Liver (tissue), 9 donors: ENCODE data around the gene BST1. TPM values are rescaled to one million over a fixed set of nuclear protein-coding genes. Genes with fewer than 3 reads are reported as not detected.

Experiments used
- DNase-seq: peaks from one replicate; pipeline ENCODE4 v3.0.0-alpha.2; 2017; ENCODE audit warnings: low spot score
- H3K27ac ChIP-seq, 2 donors: one replicate each; pipeline ENCODE4 v1.7.0; 2013; ENCODE audit warnings: inconsistent platforms in 2 of 2, low read length in 2 of 2, control low read depth in 1 of 2, low read depth in 1 of 2, mild to moderate bottlenecking in 1 of 2
- H3K27me3 ChIP-seq, 4 donors: one replicate each; pipeline versions ENCODE4 v1.6.1 to v1.7.0; 2013; ENCODE audit warnings: low read length in 3 of 4, inconsistent platforms in 1 of 4, mild to moderate bottlenecking in 1 of 4, moderate library complexity in 1 of 4; ENCODE audit not compliant: control insufficient read depth in 4 of 4, insufficient read depth in 4 of 4
- H3K36me3 ChIP-seq, 4 donors: one replicate each; pipeline versions ENCODE4 v1.6.1 to v1.7.0; 2013; ENCODE audit warnings: low read length in 3 of 4, mild to moderate bottlenecking in 3 of 4, low read depth in 1 of 4, moderate library complexity in 1 of 4; ENCODE audit not compliant: control insufficient read depth in 4 of 4, insufficient read depth in 3 of 4
- H3K4me1 ChIP-seq, 4 donors: one replicate each; pipeline versions ENCODE4 v1.6.1 to v1.7.0; 2013; ENCODE audit warnings: low read length in 3 of 4, mild to moderate bottlenecking in 3 of 4, moderate library complexity in 1 of 4; ENCODE audit not compliant: control insufficient read depth in 4 of 4, insufficient read depth in 4 of 4
- H3K4me3 ChIP-seq, 3 donors: one replicate each; pipeline versions ENCODE4 v1.6.1 to v1.7.0; 2013; ENCODE audit warnings: low read length in 3 of 3, control low read depth in 1 of 3, low read depth in 1 of 3, mild to moderate bottlenecking in 1 of 3
- H3K9ac ChIP-seq, 2 donors: one replicate each; pipeline ENCODE4 v1.7.0; 2013; ENCODE audit warnings: low read length in 2 of 2, mild to moderate bottlenecking in 2 of 2, moderate library complexity in 2 of 2, control low read depth in 1 of 2, low read depth in 1 of 2
- H3K9me3 ChIP-seq, 4 donors: one replicate each; pipeline versions ENCODE4 v1.6.1 to v1.7.0; 2013; ENCODE audit warnings: low read length in 3 of 4; ENCODE audit not compliant: control insufficient read depth in 4 of 4
- CTCF ChIP-seq: fragments of 150-350 bp; IDR thresholded peaks from 2 replicates; pipeline ENCODE4 v1.5.1; 2017; ENCODE audit warnings: improper control_type of control experiment, low read depth, low read length; ENCODE audit not compliant: missing input control
- EGR1 ChIP-seq, 2 donors: IDR thresholded peaks; 2 replicates each; pipeline ENCODE4 v1.6.1; 2016 to 2018; ENCODE audit warnings: antibody characterized with exemption in 2 of 2, low read depth in 2 of 2
- FOXA1 ChIP-seq: IDR thresholded peaks from 2 replicates; pipeline ENCODE4 v1.6.1; 2016; ENCODE audit warnings: antibody characterized with exemption
- FOXA2 ChIP-seq: IDR thresholded peaks from 2 replicates; pipeline ENCODE4 v1.6.1; 2016; ENCODE audit warnings: antibody characterized with exemption
- GABPA ChIP-seq, 2 donors: IDR thresholded peaks in 1 of 2; conservative IDR thresholded peaks in 1 of 2; 2 replicates each; pipeline ENCODE4 v1.6.1; 2016; ENCODE audit warnings: antibody characterized with exemption in 2 of 2, mild to moderate bottlenecking in 1 of 2, moderate library complexity in 1 of 2
- HNF4A ChIP-seq, 2 donors: conservative IDR thresholded peaks; 2 replicates each; pipeline ENCODE4 v1.6.1; 2016; ENCODE audit warnings: antibody characterized with exemption in 2 of 2, mild to moderate bottlenecking in 2 of 2
- HNF4G ChIP-seq: IDR thresholded peaks from 2 replicates; pipeline ENCODE4 v1.6.1; 2016; ENCODE audit warnings: antibody characterized with exemption
- JUND ChIP-seq, 2 donors: IDR thresholded peaks; 2 replicates each; pipeline ENCODE4 v1.6.1; 2016; ENCODE audit warnings: antibody characterized with exemption in 2 of 2
- MAX ChIP-seq: IDR thresholded peaks from 2 replicates; pipeline ENCODE4 v1.6.1; 2016; ENCODE audit warnings: antibody characterized with exemption
- NR2F2 ChIP-seq: IDR thresholded peaks from 2 replicates; pipeline ENCODE4 v1.6.1; 2016; ENCODE audit warnings: antibody characterized with exemption
- RAD21 ChIP-seq, 2 donors: IDR thresholded peaks; 2 replicates each; pipeline ENCODE4 v1.6.1; 2016; ENCODE audit warnings: antibody characterized with exemption in 2 of 2, mild to moderate bottlenecking in 2 of 2
- RXRA ChIP-seq, 2 donors: IDR thresholded peaks; 2 replicates each; pipeline ENCODE4 v1.6.1; 2017 to 2018; ENCODE audit warnings: antibody characterized with exemption in 2 of 2, mild to moderate bottlenecking in 1 of 2
- SP1 ChIP-seq: IDR thresholded peaks from 2 replicates; pipeline ENCODE4 v1.6.1; 2018; ENCODE audit warnings: antibody characterized with exemption, mild to moderate bottlenecking
- TAF1 ChIP-seq: conservative IDR thresholded peaks from 2 replicates; pipeline ENCODE4 v1.6.1; 2016; ENCODE audit warnings: antibody characterized with exemption, mild to moderate bottlenecking
- YY1 ChIP-seq: IDR thresholded peaks from 2 replicates; pipeline ENCODE4 v1.6.1; 2016; ENCODE audit warnings: antibody characterized with exemption, mild to moderate bottlenecking
- WGBS: extraction: QIAGEN DNeasy Blood & Tissue Kit; methylation state at CpG from one replicate; pipeline ENCODE4 v1.1.7; 2013; 5-methylcytosine and 5-hydroxymethylcytosine counted together
- polyA plus RNA-seq, 2 donors: library from polyadenylated mRNA; stranded (reverse) in 1 of 2; unstranded in 1 of 2; fragments of 200-250 nt in 1 of 2; fragments of >200 nt in 1 of 2; fragmentation: Nextera tagmentation in 1 of 2; extraction: Ambion mirVana in 1 of 2; gene quantifications; one replicate each; pipeline versions ENCODE4 v1.2.1 to v1.2.3, GENCODE V29; 2013 to 2015
- total RNA-seq, 2 donors: library from RNA; depleted of rRNA; stranded (reverse); fragments of >200 nt; gene quantifications; one replicate each; pipeline ENCODE4 v1.2.3, GENCODE V29; 2014
- TF ChIP-seq, protein P1 (sequence below): IDR thresholded peaks from 2 replicates; pipeline ENCODE4 v1.6.1; 2016; ENCODE audit warnings: antibody characterized with exemption, mild to moderate bottlenecking
- TF ChIP-seq, protein P2 (sequence below): IDR thresholded peaks from 2 replicates; pipeline ENCODE4 v1.6.1; 2016; ENCODE audit warnings: antibody characterized with exemption
- TF ChIP-seq, protein P3 (sequence below): IDR thresholded peaks from 2 replicates; pipeline ENCODE4 v1.6.1; 2016; ENCODE audit warnings: antibody characterized with exemption
- donor health status: healthy.
- donor health status: healthy.
- donor health status: healthy.
- donor health status: healthy.
- donor health status: healthy.

BST1 gene
- total and polyA plus RNA-seq, 4 donors = 3.7 to 13.2 (median 9.9) TPM

DNA sequence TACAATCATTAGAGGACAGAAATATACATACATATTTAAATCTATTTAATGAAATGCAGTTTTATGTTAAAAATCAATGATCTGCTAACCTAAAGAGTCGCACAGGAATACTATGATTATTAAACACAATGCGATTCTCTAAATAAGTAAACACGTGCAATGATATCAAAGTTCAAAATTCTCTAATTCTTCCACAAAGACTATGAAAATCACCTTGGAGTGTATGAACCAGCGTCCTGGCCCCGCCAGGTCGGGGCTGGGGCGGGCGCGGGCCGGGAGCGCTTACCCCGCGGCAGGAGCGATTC, 21.8 kb upstream of the BST1 start:
- H3K4me3 ChIP-seq = peak overlapping the region; percentile 50 to 88 (median 86)
- H3K27me3 ChIP-seq = no peaks in the 10 kb centered on the region
- H3K9me3 ChIP-seq = no peaks in the 10 kb centered on the region
- DNase-seq = no peak
- peaks cover 4 to 16% (median 15%) of the 10 kb centered on the region in 4 donors for H3K4me1 ChIP-seq
- TF ChIP-seq RAD21 (IDR thresholded peaks at IDR 0.05) (no peak), HNF4G (no peak)
- peaks cover 0 to 5% (median 2%) of the 10 kb centered on the region in 4 donors for H3K36me3 ChIP-seq
- H3K27ac ChIP-seq = peak overlapping the region in 1 of 2 donors; percentile 96
- H3K9ac ChIP-seq = peak overlapping the region in 1 of 2 donors; percentile 48
- WGBS = under 1% methylated on average over 14 of the region's 14 CpGs

DNA sequence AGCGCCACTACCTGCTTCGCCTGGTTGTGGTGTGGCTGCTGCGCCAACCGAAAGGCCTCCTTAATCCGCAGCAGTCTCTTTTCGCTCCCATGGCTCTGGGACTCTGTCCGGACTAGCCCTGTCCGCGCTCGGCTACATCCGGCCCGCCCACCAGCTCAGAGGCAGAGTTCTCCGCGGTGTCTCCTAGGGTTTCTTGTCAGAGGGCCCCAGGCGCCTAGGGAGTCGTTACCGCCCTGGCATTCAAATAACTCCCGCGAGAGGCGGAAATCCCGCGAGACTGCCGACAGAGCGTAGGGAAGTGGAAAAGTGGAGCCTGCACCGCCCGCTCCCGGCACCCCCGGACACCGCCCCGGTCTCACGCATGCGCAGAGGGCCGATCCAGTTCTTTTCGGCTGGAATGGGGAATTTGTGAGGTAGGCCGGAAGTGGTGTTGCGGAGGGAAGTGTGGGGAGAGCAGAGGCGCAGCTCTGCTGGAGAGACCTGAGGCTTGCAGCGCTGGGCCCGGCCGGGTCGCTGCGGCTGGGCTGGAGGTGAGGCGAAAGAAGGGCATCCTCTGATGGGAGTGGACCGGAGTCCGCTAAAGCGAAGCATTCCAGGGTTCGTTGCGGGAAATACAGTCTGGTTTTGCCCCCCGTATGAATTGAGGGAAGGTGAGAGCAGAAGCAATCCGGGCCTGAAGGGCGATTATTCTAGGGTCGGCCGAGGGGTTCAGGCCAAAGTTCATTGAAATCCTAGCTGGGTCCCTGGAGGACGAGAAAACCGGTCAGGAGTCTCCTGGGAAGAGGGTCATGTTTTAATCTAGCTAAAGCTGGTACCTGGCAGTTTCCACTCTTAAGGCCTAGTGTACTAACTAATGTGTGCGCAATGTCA, 21.3 kb upstream of the BST1 start, which contains the start of gene FAM200B:
TSS of gene FAM200B (plus strand) at position 456 of the 870 bp plus-strand sequence. CDS start 5,151 bp downstream, outside the sequence.
- WGBS = under 1% methylated on average over 56 of the region's 56 CpGs
- peak; percentile 8 for TF ChIP-seq NR2F2
- no peak for TF ChIP-seq JUND (IDR thresholded peaks at IDR 0.05)
- TF ChIP-seq CTCF = peak; percentile 30
- peak; percentile 73 to 88 for TF ChIP-seq GABPA (IDR thresholded peaks at IDR 0.05 in 1 of 2, conservative IDR thresholded peaks at IDR 0.05 in 1 of 2)
- no peak for TF ChIP-seq FOXA2
- TF ChIP-seq RAD21 (IDR thresholded peaks at IDR 0.05) = peak; percentile 53 to 69
- TF ChIP-seq, protein P1, sequence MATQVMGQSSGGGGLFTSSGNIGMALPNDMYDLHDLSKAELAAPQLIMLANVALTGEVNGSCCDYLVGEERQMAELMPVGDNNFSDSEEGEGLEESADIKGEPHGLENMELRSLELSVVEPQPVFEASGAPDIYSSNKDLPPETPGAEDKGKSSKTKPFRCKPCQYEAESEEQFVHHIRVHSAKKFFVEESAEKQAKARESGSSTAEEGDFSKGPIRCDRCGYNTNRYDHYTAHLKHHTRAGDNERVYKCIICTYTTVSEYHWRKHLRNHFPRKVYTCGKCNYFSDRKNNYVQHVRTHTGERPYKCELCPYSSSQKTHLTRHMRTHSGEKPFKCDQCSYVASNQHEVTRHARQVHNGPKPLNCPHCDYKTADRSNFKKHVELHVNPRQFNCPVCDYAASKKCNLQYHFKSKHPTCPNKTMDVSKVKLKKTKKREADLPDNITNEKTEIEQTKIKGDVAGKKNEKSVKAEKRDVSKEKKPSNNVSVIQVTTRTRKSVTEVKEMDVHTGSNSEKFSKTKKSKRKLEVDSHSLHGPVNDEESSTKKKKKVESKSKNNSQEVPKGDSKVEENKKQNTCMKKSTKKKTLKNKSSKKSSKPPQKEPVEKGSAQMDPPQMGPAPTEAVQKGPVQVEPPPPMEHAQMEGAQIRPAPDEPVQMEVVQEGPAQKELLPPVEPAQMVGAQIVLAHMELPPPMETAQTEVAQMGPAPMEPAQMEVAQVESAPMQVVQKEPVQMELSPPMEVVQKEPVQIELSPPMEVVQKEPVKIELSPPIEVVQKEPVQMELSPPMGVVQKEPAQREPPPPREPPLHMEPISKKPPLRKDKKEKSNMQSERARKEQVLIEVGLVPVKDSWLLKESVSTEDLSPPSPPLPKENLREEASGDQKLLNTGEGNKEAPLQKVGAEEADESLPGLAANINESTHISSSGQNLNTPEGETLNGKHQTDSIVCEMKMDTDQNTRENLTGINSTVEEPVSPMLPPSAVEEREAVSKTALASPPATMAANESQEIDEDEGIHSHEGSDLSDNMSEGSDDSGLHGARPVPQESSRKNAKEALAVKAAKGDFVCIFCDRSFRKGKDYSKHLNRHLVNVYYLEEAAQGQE = peak; percentile 89
- TF ChIP-seq TAF1 = peak; percentile 91
- TF ChIP-seq YY1 = peak; percentile 96
- TF ChIP-seq, protein P2, sequence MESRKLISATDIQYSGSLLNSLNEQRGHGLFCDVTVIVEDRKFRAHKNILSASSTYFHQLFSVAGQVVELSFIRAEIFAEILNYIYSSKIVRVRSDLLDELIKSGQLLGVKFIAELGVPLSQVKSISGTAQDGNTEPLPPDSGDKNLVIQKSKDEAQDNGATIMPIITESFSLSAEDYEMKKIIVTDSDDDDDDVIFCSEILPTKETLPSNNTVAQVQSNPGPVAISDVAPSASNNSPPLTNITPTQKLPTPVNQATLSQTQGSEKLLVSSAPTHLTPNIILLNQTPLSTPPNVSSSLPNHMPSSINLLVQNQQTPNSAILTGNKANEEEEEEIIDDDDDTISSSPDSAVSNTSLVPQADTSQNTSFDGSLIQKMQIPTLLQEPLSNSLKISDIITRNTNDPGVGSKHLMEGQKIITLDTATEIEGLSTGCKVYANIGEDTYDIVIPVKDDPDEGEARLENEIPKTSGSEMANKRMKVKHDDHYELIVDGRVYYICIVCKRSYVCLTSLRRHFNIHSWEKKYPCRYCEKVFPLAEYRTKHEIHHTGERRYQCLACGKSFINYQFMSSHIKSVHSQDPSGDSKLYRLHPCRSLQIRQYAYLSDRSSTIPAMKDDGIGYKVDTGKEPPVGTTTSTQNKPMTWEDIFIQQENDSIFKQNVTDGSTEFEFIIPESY = peak; percentile 100
- no peak for TF ChIP-seq HNF4G
- peak; percentile 42 to 49 for TF ChIP-seq RXRA (IDR thresholded peaks at IDR 0.05)
- TF ChIP-seq, protein P3, sequence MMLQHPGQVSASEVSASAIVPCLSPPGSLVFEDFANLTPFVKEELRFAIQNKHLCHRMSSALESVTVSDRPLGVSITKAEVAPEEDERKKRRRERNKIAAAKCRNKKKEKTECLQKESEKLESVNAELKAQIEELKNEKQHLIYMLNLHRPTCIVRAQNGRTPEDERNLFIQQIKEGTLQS = no peak
- peak; percentile 66 for TF ChIP-seq SP1
- no peak for TF ChIP-seq FOXA1
- peak; percentile 49 for TF ChIP-seq MAX
- TF ChIP-seq HNF4A (conservative IDR thresholded peaks at IDR 0.05) = peak; percentile 38 to 48
- peak; percentile 50 to 83 for TF ChIP-seq EGR1 (IDR thresholded peaks at IDR 0.05; ENCODE audit: low read depth in 2 of 2)
- H3K9me3 ChIP-seq = no peaks in the 10 kb centered on the region
- H3K27me3 ChIP-seq = no peaks in the 10 kb centered on the region
- H3K27ac ChIP-seq = peak within 1 kb of the TSS; percentile 89 to 96
- peak within 1 kb of the TSS; percentile 50 to 88 (median 86) for H3K4me3 ChIP-seq
- peaks cover 4 to 16% (median 15%) of the 10 kb centered on the region in 4 donors for H3K4me1 ChIP-seq
- peaks cover 0 to 8% (median 7%) of the 10 kb centered on the region in 4 donors for H3K36me3 ChIP-seq
- peak within 1 kb of the TSS; percentile 84 to 96 for H3K9ac ChIP-seq
- peak; percentile 100 for DNase-seq
